ENCODE results near the gene PRKRA. TPM values are rescaled to one million over a fixed set of nuclear protein-coding genes. Genes with fewer than 3 reads are reported as not detected.

PRKRA gene
- total and polyA plus RNA-seq, 2 of the 13 experiments (the other 11 are each of a cell fraction or from before 2014, with no cell fraction given) = 53.1 to 74.7 TPM

DNA sequence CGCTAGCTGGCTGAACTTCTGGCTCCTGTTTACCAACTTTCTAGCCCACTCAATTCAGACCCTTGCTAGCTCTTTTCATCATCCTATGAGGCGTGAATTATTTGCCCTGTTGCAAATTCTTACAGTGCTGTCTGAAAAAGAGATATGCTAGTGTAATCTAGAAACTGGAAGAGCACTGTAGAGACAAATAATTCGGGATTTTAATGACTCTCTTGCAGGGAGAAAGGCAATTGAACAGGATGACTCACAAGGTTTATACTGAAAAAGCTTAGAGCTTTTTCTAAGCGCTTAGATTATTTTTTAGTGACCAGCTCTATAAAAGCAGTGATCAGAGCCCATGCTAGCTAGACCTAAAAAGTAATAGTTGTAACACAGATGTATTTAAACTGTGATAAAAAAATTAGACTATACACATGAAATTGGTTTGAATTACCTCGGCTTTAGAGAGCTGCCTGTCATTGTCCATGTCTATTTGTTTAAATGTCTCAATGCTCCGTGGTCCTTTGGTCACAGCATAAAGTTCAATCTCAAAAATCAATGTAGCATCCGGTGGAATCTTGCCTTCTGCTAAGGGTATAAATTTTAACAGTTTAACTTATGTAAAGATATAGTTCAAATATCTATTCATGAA, 18.4 kb upstream of the PRKRA start (continued):
- TF ChIP-seq, protein P1, sequence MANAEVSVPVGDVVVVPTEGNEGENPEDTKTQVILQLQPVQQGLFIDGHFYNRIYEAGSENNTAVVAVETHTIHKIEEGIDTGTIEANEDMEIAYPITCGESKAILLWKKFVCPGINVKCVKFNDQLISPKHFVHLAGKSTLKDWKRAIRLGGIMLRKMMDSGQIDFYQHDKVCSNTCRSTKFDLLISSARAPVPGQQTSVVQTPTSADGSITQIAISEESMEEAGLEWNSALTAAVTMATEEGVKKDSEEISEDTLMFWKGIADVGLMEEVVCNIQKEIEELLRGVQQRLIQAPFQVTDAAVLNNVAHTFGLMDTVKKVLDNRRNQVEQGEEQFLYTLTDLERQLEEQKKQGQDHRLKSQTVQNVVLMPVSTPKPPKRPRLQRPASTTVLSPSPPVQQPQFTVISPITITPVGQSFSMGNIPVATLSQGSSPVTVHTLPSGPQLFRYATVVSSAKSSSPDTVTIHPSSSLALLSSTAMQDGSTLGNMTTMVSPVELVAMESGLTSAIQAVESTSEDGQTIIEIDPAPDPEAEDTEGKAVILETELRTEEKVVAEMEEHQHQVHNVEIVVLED (CRISPR knock-in tag; IDR thresholded peaks at IDR 0.05; ENCODE audit: borderline replicate concordance) = no peak
- TF ChIP-seq, protein P2, sequence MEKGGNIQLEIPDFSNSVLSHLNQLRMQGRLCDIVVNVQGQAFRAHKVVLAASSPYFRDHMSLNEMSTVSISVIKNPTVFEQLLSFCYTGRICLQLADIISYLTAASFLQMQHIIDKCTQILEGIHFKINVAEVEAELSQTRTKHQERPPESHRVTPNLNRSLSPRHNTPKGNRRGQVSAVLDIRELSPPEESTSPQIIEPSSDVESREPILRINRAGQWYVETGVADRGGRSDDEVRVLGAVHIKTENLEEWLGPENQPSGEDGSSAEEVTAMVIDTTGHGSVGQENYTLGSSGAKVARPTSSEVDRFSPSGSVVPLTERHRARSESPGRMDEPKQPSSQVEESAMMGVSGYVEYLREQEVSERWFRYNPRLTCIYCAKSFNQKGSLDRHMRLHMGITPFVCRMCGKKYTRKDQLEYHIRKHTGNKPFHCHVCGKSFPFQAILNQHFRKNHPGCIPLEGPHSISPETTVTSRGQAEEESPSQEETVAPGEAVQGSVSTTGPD (CRISPR knock-in tag; IDR thresholded peaks at IDR 0.05) = no peak
- TF ChIP-seq MBD4 (IDR thresholded peaks at IDR 0.05; ENCODE audit: borderline replicate concordance, low read length) (peak; percentile 55; the same call in 1 of the 2 replicates), KDM5A (IDR thresholded peaks at IDR 0.05; ENCODE audit: borderline replicate concordance, low read length) (no peak; the same call in 1 of the 2 replicates), TRIM24 (CRISPR knock-in tag; IDR thresholded peaks at IDR 0.05) (no peak), YEATS4 (CRISPR knock-in tag; IDR thresholded peaks at IDR 0.05; ENCODE audit: borderline replicate concordance) (peak; percentile 60), NFKBIZ (CRISPR knock-in tag; IDR thresholded peaks at IDR 0.05) (no peak; the same call in 1 of the 2 replicates), RCOR2 (CRISPR knock-in tag; IDR thresholded peaks at IDR 0.05) (peak; percentile 74; the same call in 1 of the 2 replicates), EZH2 (conservative IDR thresholded peaks at IDR 0.05; ENCODE audit: low read depth, low read length) (no peak), ZNF891 (CRISPR knock-in tag; IDR thresholded peaks at IDR 0.05) (no peak), NONO (IDR thresholded peaks at IDR 0.05) (no peak), NONO (CRISPR knock-in tag; conservative IDR thresholded peaks at IDR 0.05) (no peak)
- TF ChIP-seq, protein P3, sequence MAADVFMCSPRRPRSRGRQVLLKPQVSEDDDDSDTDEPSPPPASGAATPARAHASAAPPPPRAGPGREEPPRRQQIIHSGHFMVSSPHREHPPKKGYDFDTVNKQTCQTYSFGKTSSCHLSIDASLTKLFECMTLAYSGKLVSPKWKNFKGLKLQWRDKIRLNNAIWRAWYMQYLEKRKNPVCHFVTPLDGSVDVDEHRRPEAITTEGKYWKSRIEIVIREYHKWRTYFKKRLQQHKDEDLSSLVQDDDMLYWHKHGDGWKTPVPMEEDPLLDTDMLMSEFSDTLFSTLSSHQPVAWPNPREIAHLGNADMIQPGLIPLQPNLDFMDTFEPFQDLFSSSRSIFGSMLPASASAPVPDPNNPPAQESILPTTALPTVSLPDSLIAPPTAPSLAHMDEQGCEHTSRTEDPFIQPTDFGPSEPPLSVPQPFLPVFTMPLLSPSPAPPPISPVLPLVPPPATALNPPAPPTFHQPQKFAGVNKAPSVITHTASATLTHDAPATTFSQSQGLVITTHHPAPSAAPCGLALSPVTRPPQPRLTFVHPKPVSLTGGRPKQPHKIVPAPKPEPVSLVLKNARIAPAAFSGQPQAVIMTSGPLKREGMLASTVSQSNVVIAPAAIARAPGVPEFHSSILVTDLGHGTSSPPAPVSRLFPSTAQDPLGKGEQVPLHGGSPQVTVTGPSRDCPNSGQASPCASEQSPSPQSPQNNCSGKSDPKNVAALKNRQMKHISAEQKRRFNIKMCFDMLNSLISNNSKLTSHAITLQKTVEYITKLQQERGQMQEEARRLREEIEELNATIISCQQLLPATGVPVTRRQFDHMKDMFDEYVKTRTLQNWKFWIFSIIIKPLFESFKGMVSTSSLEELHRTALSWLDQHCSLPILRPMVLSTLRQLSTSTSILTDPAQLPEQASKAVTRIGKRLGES (CRISPR knock-in tag; IDR thresholded peaks at IDR 0.05; ENCODE audit: borderline replicate concordance) = no peak
- TF ChIP-seq, protein P4, sequence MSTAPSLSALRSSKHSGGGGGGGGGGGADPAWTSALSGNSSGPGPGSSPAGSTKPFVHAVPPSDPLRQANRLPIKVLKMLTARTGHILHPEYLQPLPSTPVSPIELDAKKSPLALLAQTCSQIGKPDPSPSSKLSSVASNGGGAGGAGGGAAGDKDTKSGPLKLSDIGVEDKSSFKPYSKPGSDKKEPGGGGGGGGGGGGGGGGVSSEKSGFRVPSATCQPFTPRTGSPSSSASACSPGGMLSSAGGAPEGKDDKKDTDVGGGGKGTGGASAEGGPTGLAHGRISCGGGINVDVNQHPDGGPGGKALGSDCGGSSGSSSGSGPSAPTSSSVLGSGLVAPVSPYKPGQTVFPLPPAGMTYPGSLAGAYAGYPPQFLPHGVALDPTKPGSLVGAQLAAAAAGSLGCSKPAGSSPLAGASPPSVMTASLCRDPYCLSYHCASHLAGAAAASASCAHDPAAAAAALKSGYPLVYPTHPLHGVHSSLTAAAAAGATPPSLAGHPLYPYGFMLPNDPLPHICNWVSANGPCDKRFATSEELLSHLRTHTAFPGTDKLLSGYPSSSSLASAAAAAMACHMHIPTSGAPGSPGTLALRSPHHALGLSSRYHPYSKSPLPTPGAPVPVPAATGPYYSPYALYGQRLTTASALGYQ (CRISPR knock-in tag; IDR thresholded peaks at IDR 0.05) = peak; percentile 38; the same call in 1 of the 2 replicates
- TF ChIP-seq, protein P5, sequence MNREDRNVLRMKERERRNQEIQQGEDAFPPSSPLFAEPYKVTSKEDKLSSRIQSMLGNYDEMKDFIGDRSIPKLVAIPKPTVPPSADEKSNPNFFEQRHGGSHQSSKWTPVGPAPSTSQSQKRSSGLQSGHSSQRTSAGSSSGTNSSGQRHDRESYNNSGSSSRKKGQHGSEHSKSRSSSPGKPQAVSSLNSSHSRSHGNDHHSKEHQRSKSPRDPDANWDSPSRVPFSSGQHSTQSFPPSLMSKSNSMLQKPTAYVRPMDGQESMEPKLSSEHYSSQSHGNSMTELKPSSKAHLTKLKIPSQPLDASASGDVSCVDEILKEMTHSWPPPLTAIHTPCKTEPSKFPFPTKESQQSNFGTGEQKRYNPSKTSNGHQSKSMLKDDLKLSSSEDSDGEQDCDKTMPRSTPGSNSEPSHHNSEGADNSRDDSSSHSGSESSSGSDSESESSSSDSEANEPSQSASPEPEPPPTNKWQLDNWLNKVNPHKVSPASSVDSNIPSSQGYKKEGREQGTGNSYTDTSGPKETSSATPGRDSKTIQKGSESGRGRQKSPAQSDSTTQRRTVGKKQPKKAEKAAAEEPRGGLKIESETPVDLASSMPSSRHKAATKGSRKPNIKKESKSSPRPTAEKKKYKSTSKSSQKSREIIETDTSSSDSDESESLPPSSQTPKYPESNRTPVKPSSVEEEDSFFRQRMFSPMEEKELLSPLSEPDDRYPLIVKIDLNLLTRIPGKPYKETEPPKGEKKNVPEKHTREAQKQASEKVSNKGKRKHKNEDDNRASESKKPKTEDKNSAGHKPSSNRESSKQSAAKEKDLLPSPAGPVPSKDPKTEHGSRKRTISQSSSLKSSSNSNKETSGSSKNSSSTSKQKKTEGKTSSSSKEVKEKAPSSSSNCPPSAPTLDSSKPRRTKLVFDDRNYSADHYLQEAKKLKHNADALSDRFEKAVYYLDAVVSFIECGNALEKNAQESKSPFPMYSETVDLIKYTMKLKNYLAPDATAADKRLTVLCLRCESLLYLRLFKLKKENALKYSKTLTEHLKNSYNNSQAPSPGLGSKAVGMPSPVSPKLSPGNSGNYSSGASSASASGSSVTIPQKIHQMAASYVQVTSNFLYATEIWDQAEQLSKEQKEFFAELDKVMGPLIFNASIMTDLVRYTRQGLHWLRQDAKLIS (CRISPR knock-in tag; IDR thresholded peaks at IDR 0.05) = no peak
